H1 (cell line): ENCODE data around the gene CDC42. TPM values are rescaled to one million over a fixed set of nuclear protein-coding genes. Genes with fewer than 3 reads are reported as not detected.

ENCODE experiments used
- CREB1 ChIP-seq: IDR thresholded peaks from 2 replicates; pipeline ENCODE4 v1.6.1; 2012; ENCODE audit warnings: inconsistent platforms
- CTCF ChIP-seq, 3 experiments: IDR thresholded peaks; 1 replicate in 2 of 3; 2 replicates in 1 of 3; pipeline versions ENCODE4 v1.5.1 to v1.6.1; 2011; ENCODE audit warnings: low read length in 3 of 3, mild to moderate bottlenecking in 3 of 3, inconsistent platforms in 2 of 3, low read depth in 1 of 3, moderate library complexity in 1 of 3; ENCODE audit not compliant: insufficient read depth in 1 of 3; ENCODE audit errors: control extremely low read depth in 1 of 3
- polyA plus RNA-seq, 7 experiments: library from polyadenylated mRNA; depleted of rRNA in 3 of 7; stranded (reverse) in 5 of 7; unstranded in 2 of 7; fragments of >200 nt in 5 of 7; fragments of 200-250 nt in 2 of 7; gene quantifications; 1 replicate in 5 of 7; 2 replicates in 1 of 7; 4 replicates in 1 of 7; pipeline versions ENCODE4 v1.2.1 to v1.2.3, GENCODE V29; 2011 to 2013; ENCODE audit warnings: missing spikeins in 2 of 7, mixed read lengths in 2 of 7
- total RNA-seq: library from RNA; stranded (reverse); fragmentation: NEBNext Ultra II Directional; extraction: Animal tissue kit (Norgen Biotek cat#: 25700); gene quantifications from 2 replicates; pipeline ENCODE4 v1.2.1, GENCODE V29; 2021

The CDC42 gene
- total and polyA plus RNA-seq, 2 of the 8 experiments (the other 6 are each of a cell fraction or from before 2014, with no cell fraction given): 110 to 179 TPM

- TF ChIP-seq CTCF (IDR thresholded peaks at IDR 0.05; ENCODE audit: control extremely low read depth in 1 of 3, insufficient read depth in 1 of 3, low read depth in 1 of 3, low read length in 3 of 3) (no peak), CREB1 (no peak)
These were observed 23.2 kb downstream of the CDC42 start (continued) for GRCh38 chr1:22075718-22076117.
